Spleen (tissue), 11 donors: ENCODE data around the gene RNF128. TPM values are rescaled to one million over a fixed set of nuclear protein-coding genes. Genes with fewer than 3 reads are reported as not detected.
"Not testable (repeated sequence)": the region's sequence is repeated elsewhere in the genome, so short reads cannot be mapped to it uniquely, and the experiment has no call there.

ENCODE experiments used
- DNase-seq: peaks from one replicate; pipeline ENCODE4 v3.0.0-alpha.2; 2020
- H3K27ac ChIP-seq, 8 donors: fragments of 200-600 bp; sonication (generic) in 7 of 8; 1 replicate in 4 of 8; 2 replicates in 4 of 8; pipeline versions ENCODE4 v1.5.0 to v1.8.0; 2016 to 2021; ENCODE audit warnings: inconsistent platforms in 4 of 8, mild to moderate bottlenecking in 4 of 8, moderate library complexity in 1 of 8
- H3K27me3 ChIP-seq, 7 donors: fragments of 200-600 bp; sonication (generic) in 6 of 7; replicated peaks in 1 of 7; 1 replicate in 4 of 7; 2 replicates in 3 of 7; pipeline versions ENCODE4 v1.5.0 to v1.8.0; 2016 to 2021; ENCODE audit warnings: inconsistent platforms in 3 of 7, mild to moderate bottlenecking in 1 of 7
- H3K36me3 ChIP-seq, 6 donors: fragments of 200-600 bp; sonication (generic) in 5 of 6; 1 replicate in 4 of 6; 2 replicates in 2 of 6; pipeline versions ENCODE4 v1.5.0 to v1.8.0; 2016 to 2021; ENCODE audit warnings: inconsistent platforms in 2 of 6
- H3K4me1 ChIP-seq, 6 donors: fragments of 200-600 bp; sonication (generic) in 5 of 6; 1 replicate in 3 of 6; 2 replicates in 3 of 6; pipeline versions ENCODE4 v1.5.0 to v1.8.0; 2016 to 2021; ENCODE audit warnings: inconsistent platforms in 3 of 6
- H3K4me3 ChIP-seq, 8 donors: fragments of 200-600 bp; sonication (generic) in 7 of 8; 1 replicate in 4 of 8; 2 replicates in 4 of 8; pipeline versions ENCODE4 v1.5.0 to v1.8.0; 2016 to 2021; ENCODE audit warnings: inconsistent platforms in 4 of 8, mild to moderate bottlenecking in 4 of 8, moderate library complexity in 2 of 8
- H3K9me3 ChIP-seq, 8 donors: fragments of 200-600 bp; sonication (generic) in 7 of 8; 1 replicate in 4 of 8; 2 replicates in 4 of 8; pipeline versions ENCODE4 v1.5.0 to v1.8.0; 2016 to 2021; ENCODE audit warnings: inconsistent platforms in 4 of 8
- CTCF ChIP-seq, 11 experiments: fragments of 200-600 bp in 7 of 11; fragments of 450-650 bp in 4 of 11; sonication (generic) in 4 of 11; IDR thresholded peaks in 8 of 11; conservative IDR thresholded peaks in 3 of 11; 1 replicate in 7 of 11; 2 replicates in 4 of 11; pipeline versions ENCODE4 v1.4.0 to v1.8.0; 2016 to 2021; ENCODE audit warnings: antibody characterized with exemption in 11 of 11, inconsistent platforms in 4 of 11, mild to moderate bottlenecking in 1 of 11
- POLR2A ChIP-seq, 3 donors: fragments of 450-650 bp; IDR thresholded peaks; one replicate each; pipeline ENCODE4 v1.5.1; 2017; ENCODE audit warnings: antibody characterized with exemption in 3 of 3, mild to moderate bottlenecking in 1 of 3
- POLR2AphosphoS5 ChIP-seq, 3 donors: sonication (generic); formaldehyde crosslinking; IDR thresholded peaks; one replicate each; pipeline ENCODE4 v1.5.1; 2017; ENCODE audit warnings: antibody characterized with exemption in 3 of 3
- WGBS, 5 donors: extraction: QIAGEN DNeasy Blood & Tissue Kit in 3 of 5; methylation state at CpG; one replicate each; pipeline versions ENCODE4 v1.1.5 to v1.1.7; 2013 to 2018; 5-methylcytosine and 5-hydroxymethylcytosine counted together
- intact Hi-C: fragments of 100-400 bp; cut with DNase I; formaldehyde crosslinking; loops from one replicate; pipeline ENCODE4 v1.15.0; 2023; ENCODE audit warnings: low total_unique reads
- polyA plus RNA-seq, 3 donors: library from polyadenylated mRNA; stranded (reverse); fragments of 200-250 nt; gene quantifications; one replicate each; pipeline ENCODE4 v1.2.1, GENCODE V29; 2013
- total RNA-seq, 7 donors: library from RNA; depleted of rRNA in 3 of 7; stranded (reverse); fragments of >200 nt in 3 of 7; fragmentation: NEBNext Ultra II Directional in 4 of 7; extraction: Animal tissue kit (Norgen Biotek cat#: 25700) in 4 of 7; gene quantifications; one replicate each; pipeline versions ENCODE4 v1.1.0 to v1.2.1, GENCODE V29; 2016 to 2021
- donor health status: healthy with polysubstance abuse.
- donor health status: DM: no; HTN: no; CAD: no; lungs with moderate emphysema.
- donor health status: DM: no; HTN: no; CAD: no.
- donor health status: Bipolar disorder and iron deficiency.
- donor health status: healthy.
- donor health status: DM: no; HTN: no; CAD: no.
- donor health status: DM: yes; HTN: yes; CAD: no.

The RNF128 gene
- total and polyA plus RNA-seq, 10 donors: 0.10 to 0.60 TPM; not detected in 8

DNA sequence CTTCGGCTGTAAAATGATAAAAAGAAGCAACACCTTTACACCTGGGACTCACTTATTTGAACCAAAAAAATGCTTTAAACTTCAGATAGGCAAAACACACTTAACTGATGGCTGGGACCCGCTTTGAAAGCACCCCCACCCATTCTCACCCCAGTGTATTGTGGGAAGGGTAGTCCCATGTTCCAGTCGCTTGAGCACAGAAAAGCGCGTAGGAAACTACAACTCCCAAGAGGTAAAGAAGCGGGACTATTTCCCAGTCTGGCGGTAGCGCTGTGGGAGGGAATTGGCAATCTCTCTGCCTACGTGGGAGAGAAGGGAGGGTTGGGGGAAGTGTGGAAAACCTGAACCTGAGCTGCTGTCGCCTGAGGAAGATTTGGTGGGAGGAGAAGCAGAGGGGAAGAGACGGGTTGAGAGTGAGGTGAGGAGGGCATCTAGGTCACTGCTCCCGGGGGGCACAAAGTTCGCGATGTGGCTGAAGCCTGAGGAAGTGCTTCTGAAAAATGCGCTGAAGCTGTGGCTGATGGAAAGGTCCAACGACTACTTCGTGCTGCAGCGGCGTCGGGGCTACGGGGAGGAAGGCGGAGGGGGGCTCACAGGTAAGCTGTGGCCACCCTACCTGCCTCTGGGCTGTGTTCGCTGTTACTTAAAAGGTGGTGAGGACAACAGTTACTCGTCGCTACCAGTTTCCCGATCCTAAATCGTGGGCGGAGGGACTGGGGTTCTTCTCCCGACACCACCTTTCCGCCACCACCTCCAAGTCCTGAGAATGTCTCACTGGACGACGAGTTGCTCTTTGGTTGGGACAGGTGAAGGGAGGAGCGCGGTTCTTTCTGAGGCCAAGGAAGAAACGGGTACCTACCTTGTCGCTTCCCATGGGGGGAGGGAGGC lies 76.1 kb downstream of the RNF128 start, which contains the start of gene TBC1D8B:
TBC1D8B (plus strand) TSS at position 286 of the 888 bp plus-strand sequence; CDS start at position 467, 181 bp downstream.
- WGBS, 5 donors: 1 to 31% (median 2%) methylated on average over 17 to 36 of the region's 36 CpGs
- H3K4me3 ChIP-seq: peak within 1 kb of the TSS; percentile 34 to 72 (median 46)

GRCh38 chrX:106811131-106811910 lies 84.8 kb downstream of the RNF128 start:
- 62 to 86% (median 83%) methylated on average over 7 of the region's 7 CpGs for WGBS, 5 donors
- Histone ChIP-seq H3K4me1 (no peaks in the 10 kb centered on the region), H3K27ac (no peak overlapping the region), H3K9me3 (no peaks in the 10 kb centered on the region), H3K4me3 (no peak overlapping the region), H3K36me3 (no peaks in the 10 kb centered on the region), H3K27me3 (no peaks in the 10 kb centered on the region)
- DNase-seq: no peak
- intact Hi-C loops: no loop called here
- TF ChIP-seq CTCF (IDR thresholded peaks at IDR 0.05 in 8 of 11, conservative IDR thresholded peaks at IDR 0.05 in 3 of 11) (no peak), POLR2AphosphoS5 (IDR thresholded peaks at IDR 0.05) (no peak), POLR2A (IDR thresholded peaks at IDR 0.05) (no peak)

More for the DNA sequence above, 76.1 kb downstream of the RNF128 start, which contains the start of gene TBC1D8B:
- intact Hi-C loops: no loop called here
- no peaks in the 10 kb centered on the region for H3K9me3 ChIP-seq
- H3K27me3 ChIP-seq: peaks cover 0 to 24% (median 0%) of the 10 kb centered on the region in 7 donors
- H3K36me3 ChIP-seq: no peaks in the 10 kb centered on the region
- TF ChIP-seq CTCF (IDR thresholded peaks at IDR 0.05 in 8 of 11, conservative IDR thresholded peaks at IDR 0.05 in 3 of 11) (no peak), POLR2AphosphoS5 (IDR thresholded peaks at IDR 0.05) (peak in 2 of 3 donors; percentile 65 to 71)
- H3K4me1 ChIP-seq: no peaks in the 10 kb centered on the region
- peak; percentile 75 for DNase-seq
- peak within 1 kb of the TSS in 6 of 8 donors; percentile 28 to 59 (median 50) for H3K27ac ChIP-seq

DNA sequence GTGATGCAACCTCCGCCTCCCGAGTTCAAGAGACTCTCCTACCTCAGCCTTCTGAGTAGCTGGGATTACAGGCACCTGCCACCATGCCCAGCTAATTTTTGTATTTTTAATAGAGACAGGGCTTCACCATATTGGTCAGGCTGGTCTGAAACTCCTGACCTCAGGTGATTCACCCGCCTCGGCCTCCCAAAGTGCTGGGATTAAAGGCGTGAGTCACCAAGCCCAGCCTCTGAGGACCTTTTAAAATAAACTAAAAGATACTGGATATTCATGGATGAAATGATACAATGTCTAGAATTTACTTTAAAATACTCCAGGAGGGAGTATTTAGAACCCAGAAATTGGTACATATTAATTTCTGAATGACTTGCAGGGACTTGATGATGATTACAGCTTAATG lies 86.4 kb downstream of the RNF128 start:
- H3K4me3 ChIP-seq, H3K9me3 ChIP-seq, H3K27me3 ChIP-seq, H3K36me3 ChIP-seq, intact Hi-C loops, DNase-seq, H3K27ac ChIP-seq, H3K4me1 ChIP-seq: not testable (repeated sequence)
- WGBS, 5 donors: 87 to 99% (median 88%) methylated on average over 5 of the region's 5 CpGs

GRCh38 chrX:106814093-106814492 lies 87.6 kb downstream of the RNF128 start:
- H3K36me3 ChIP-seq, H3K27ac ChIP-seq, intact Hi-C loops, H3K27me3 ChIP-seq, H3K4me1 ChIP-seq, H3K4me3 ChIP-seq, H3K9me3 ChIP-seq, DNase-seq: not testable (repeated sequence)
- 95 to 98% (median 96%) methylated on average over 3 of the region's 3 CpGs for WGBS, 5 donors

Other genes with a start within 250 kb of the RNF128 start
- 10 to 100 TPM in 1 of 7 donors, 1 to 10 TPM in 6; 5.2 to 19.4 (median 6.0) TPM for gene RADX, start 114.7 kb upstream of the RNF128 start, total RNA-seq
- gene RADX, start 114.7 kb upstream of the RNF128 start, polyA plus RNA-seq: 1 to 10 TPM; 2.7 to 7.9 (median 3.5) TPM
- 1 to 10 TPM; 2.6 to 6.7 (median 6.0) TPM for gene TBC1D8B, start 76.0 kb downstream of the RNF128 start, total RNA-seq
- gene TBC1D8B, start 76.0 kb downstream of the RNF128 start, polyA plus RNA-seq: 1 to 10 TPM in 1 of 3 donors, under 1 TPM in 2; 0.67 to 1.5 (median 0.67) TPM
- gene RIPPLY1, start 176.6 kb downstream of the RNF128 start, total RNA-seq: not detected
- gene RIPPLY1, start 176.6 kb downstream of the RNF128 start, polyA plus RNA-seq: not detected
- not detected for gene CLDN2, start 193.7 kb downstream of the RNF128 start, total RNA-seq
- gene CLDN2, start 193.7 kb downstream of the RNF128 start, polyA plus RNA-seq: not detected